Suprapubic skin (tissue), 4 donors: ENCODE measurements around the gene RAD51C.

Experiments
- CTCF ChIP-seq, 2 donors: fragments of 200-600 bp in 1 of 2; fragments of 450-650 bp in 1 of 2; sonication (generic) in 1 of 2; IDR thresholded peaks; one replicate each; pipeline ENCODE4 v1.5.1; 2016 to 2019; ENCODE audit warnings: antibody characterized with exemption in 2 of 2, mild to moderate bottlenecking in 1 of 2, moderate library complexity in 1 of 2
- POLR2A ChIP-seq, 2 donors: fragments of 450-650 bp; IDR thresholded peaks; one replicate each; pipeline ENCODE4 v1.6.1; 2017; ENCODE audit warnings: antibody characterized with exemption in 2 of 2, mild to moderate bottlenecking in 2 of 2, moderate library complexity in 2 of 2
- POLR2AphosphoS5 ChIP-seq, 3 donors: sonication (generic); formaldehyde crosslinking; IDR thresholded peaks; one replicate each; pipeline ENCODE4 v1.6.1; 2017; ENCODE audit warnings: antibody characterized with exemption in 3 of 3

GRCh38 chr17:58759522-58759921 is 67.1 kb downstream of the RAD51C start:
- TF ChIP-seq POLR2AphosphoS5 (IDR thresholded peaks at IDR 0.05) (no peak), CTCF (IDR thresholded peaks at IDR 0.05) (no peak), POLR2A (IDR thresholded peaks at IDR 0.05) (no peak)
